HepG2 (cell line): ENCODE measurements around the gene WDR82. TPM values are rescaled to one million over a fixed set of nuclear protein-coding genes. Genes with fewer than 3 reads are reported as not detected.

Experiments
- BRD4 ChIP-seq: sonication (generic); formaldehyde crosslinking; IDR thresholded peaks from 2 replicates; pipeline ENCODE4 v1.4.0; 2020; ENCODE audit warnings: missing genetic modification reagents
- GABPB1 ChIP-seq: IDR thresholded peaks from 2 replicates; pipeline ENCODE4 v1.6.1; 2016; ENCODE audit warnings: mild to moderate bottlenecking, missing genetic modification reagents, moderate library complexity, missing compliant biosample characterization
- NKX3-1 ChIP-seq: sonication (generic); formaldehyde crosslinking; IDR thresholded peaks from 2 replicates; pipeline ENCODE4 v1.5.0; 2020; ENCODE audit warnings: missing genetic modification reagents
- REL ChIP-seq: sonication (generic); formaldehyde crosslinking; conservative IDR thresholded peaks from 2 replicates; pipeline ENCODE4 v1.8.0; 2022; ENCODE audit warnings: mild to moderate bottlenecking, missing genetic modification reagents, moderate library complexity
- RFX5 ChIP-seq: IDR thresholded peaks from 2 replicates; pipeline ENCODE4 v1.6.1; 2011; ENCODE audit warnings: low read depth, low read length, improper control_type of control experiment
- SALL1 ChIP-seq: sonication (generic); formaldehyde crosslinking; IDR thresholded peaks from 2 replicates; pipeline ENCODE4 v1.8.0; 2022; ENCODE audit warnings: mild to moderate bottlenecking, missing genetic modification reagents
- TCF12 ChIP-seq, 2 experiments: fragments of 450-650 bp in 1 of 2; sonication (generic) in 1 of 2; formaldehyde crosslinking in 1 of 2; IDR thresholded peaks; 2 replicates each; pipeline versions ENCODE4 v1.6.1 to v1.8.0; 2017 to 2022; ENCODE audit warnings: antibody characterized with exemption in 1 of 2, mild to moderate bottlenecking in 1 of 2, missing genetic modification reagents in 1 of 2, moderate library complexity in 1 of 2
- UBTF ChIP-seq: sonication (generic); formaldehyde crosslinking; IDR thresholded peaks from 2 replicates; pipeline ENCODE4 v1.4.0; 2020; ENCODE audit warnings: mild to moderate bottlenecking, missing genetic modification reagents
- USF2 ChIP-seq, 2 experiments: sonication (generic) in 1 of 2; formaldehyde crosslinking in 1 of 2; IDR thresholded peaks; 2 replicates each; pipeline versions ENCODE4 v1.5.1 to v1.6.1; 2011 to 2020; ENCODE audit warnings: borderline replicate concordance in 1 of 2, low read depth in 1 of 2, low read length in 1 of 2, mild to moderate bottlenecking in 1 of 2, missing genetic modification reagents in 1 of 2, moderate library complexity in 1 of 2
- ZFX ChIP-seq: sonication (generic); formaldehyde crosslinking; IDR thresholded peaks from 2 replicates; pipeline ENCODE4 v1.4.0; 2020; ENCODE audit warnings: mild to moderate bottlenecking, low read depth, missing genetic modification reagents, moderate library complexity
- ZNF605 ChIP-seq: sonication (generic); formaldehyde crosslinking; IDR thresholded peaks from 2 replicates; pipeline ENCODE4 v1.8.0; 2022; ENCODE audit warnings: mild to moderate bottlenecking, missing genetic modification reagents
- ZNF672 ChIP-seq: sonication (generic); formaldehyde crosslinking; IDR thresholded peaks from 2 replicates; pipeline ENCODE4 v1.8.1; 2022; ENCODE audit warnings: missing genetic modification reagents
- polyA plus RNA-seq, 8 experiments: library from polyadenylated mRNA; depleted of rRNA in 3 of 8; stranded (reverse) in 7 of 8; unstranded in 1 of 8; fragments of >200 nt; fragmentation: Illumina TruSeq in 4 of 8; extraction: Trizol in 4 of 8; gene quantifications; 2 replicates each; pipeline versions ENCODE4 v1.2.1 to v1.2.3, GENCODE V29; 2011 to 2016; ENCODE audit warnings: low read depth in 4 of 8, missing spikeins in 1 of 8, mixed read lengths in 1 of 8; ENCODE audit not compliant: insufficient read depth in 1 of 8
- total RNA-seq, 5 experiments: library from RNA; depleted of rRNA; stranded (reverse); fragments of >200 nt; fragmentation: Illumina TruSeq; extraction: Trizol; gene quantifications; 2 replicates each; pipeline ENCODE4 v1.2.3, GENCODE V29; 2016; ENCODE audit warnings: low read depth in 1 of 5
- TF ChIP-seq, protein P1 (sequence below): sonication (generic); formaldehyde crosslinking; IDR thresholded peaks from 2 replicates; pipeline ENCODE4 v1.4.0; 2020; ENCODE audit warnings: missing genetic modification reagents

The WDR82 gene
- total and polyA plus RNA-seq, 2 of the 13 experiments (the other 11 are each of a cell fraction or from before 2014, with no cell fraction given) = 39.1 to 59.5 TPM

GRCh38 chr3:52245322-52246263 lies 32.9 kb downstream of the WDR82 start, which contains the start of gene PPM1M (continued):
- TF ChIP-seq, protein P1, sequence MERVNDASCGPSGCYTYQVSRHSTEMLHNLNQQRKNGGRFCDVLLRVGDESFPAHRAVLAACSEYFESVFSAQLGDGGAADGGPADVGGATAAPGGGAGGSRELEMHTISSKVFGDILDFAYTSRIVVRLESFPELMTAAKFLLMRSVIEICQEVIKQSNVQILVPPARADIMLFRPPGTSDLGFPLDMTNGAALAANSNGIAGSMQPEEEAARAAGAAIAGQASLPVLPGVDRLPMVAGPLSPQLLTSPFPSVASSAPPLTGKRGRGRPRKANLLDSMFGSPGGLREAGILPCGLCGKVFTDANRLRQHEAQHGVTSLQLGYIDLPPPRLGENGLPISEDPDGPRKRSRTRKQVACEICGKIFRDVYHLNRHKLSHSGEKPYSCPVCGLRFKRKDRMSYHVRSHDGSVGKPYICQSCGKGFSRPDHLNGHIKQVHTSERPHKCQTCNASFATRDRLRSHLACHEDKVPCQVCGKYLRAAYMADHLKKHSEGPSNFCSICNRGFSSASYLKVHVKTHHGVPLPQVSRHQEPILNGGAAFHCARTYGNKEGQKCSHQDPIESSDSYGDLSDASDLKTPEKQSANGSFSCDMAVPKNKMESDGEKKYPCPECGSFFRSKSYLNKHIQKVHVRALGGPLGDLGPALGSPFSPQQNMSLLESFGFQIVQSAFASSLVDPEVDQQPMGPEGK = peak; percentile 45; the same call in 1 of the 2 replicates
- TF ChIP-seq UBTF (CRISPR knock-in tag) = peak; percentile 45; the same call in 1 of the 2 replicates
- TF ChIP-seq USF2 (IDR thresholded peaks at IDR 0.05; ENCODE audit: low read depth, low read length) = no peak
- no peak for TF ChIP-seq USF2 (CRISPR knock-in tag; IDR thresholded peaks at IDR 0.05; ENCODE audit: borderline replicate concordance)
- peak; percentile 76 for TF ChIP-seq ZFX (CRISPR knock-in tag)
- TF ChIP-seq ZNF605 (CRISPR knock-in tag) = peak; percentile 38; the same call in 1 of the 2 replicates
- TF ChIP-seq SALL1 (CRISPR knock-in tag) = peak; percentile 56
- TF ChIP-seq BRD4 (CRISPR knock-in tag) = peak; percentile 25; the same call in 1 of the 2 replicates
- TF ChIP-seq RFX5 = no peak
- no peak for TF ChIP-seq TCF12 (IDR thresholded peaks at IDR 0.05)
- no peak for TF ChIP-seq TCF12 (CRISPR knock-in tag; IDR thresholded peaks at IDR 0.05)
- TF ChIP-seq NKX3-1 (CRISPR knock-in tag) = peak; percentile 67
- 0 out of 2 replicates have a peak, but pooled peaks have one; percentile 46 for TF ChIP-seq REL (CRISPR knock-in tag)
- peak; percentile 55; the same call in 1 of the 2 replicates for TF ChIP-seq GABPB1
- peak; percentile 99 for TF ChIP-seq ZNF672 (CRISPR knock-in tag)
